ENCODE measurements around the gene RASAL2. TPM values are rescaled to one million over a fixed set of nuclear protein-coding genes. Genes with fewer than 3 reads are reported as not detected.

Gene RASAL2
- total RNA-seq, 5 donors from 2014 or later (not counting 1 experiment from before 2014, with no cell fraction given) = 0.05 to 0.19 (median 0.11) TPM; not detected in 1

DNA sequence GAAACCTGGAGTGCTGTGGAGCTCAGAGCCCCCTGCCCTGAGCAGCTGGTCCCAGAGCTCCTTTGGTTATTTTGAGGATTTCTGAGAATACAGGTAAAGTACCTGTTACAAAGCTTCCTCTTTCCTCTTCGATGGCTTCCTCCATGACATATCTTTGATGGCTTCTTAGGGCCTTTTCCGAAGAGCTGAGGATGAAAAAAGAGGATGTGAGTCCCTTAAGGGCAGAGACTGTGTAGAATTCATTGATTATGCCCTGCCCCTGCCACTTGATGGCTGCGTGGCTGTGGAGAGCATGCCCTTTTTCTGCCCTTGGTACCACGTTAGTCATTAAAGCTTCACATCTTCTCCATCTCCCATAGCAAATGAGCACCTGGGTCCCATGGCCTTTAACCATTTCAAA is 433.2 kb downstream of the RASAL2 start:
- Mint-ChIP-seq H3K4me1 (peaks cover 0 to under 1% (median under 1%) of the 10 kb centered on the region in 3 donors), H3K27me3 (no peaks in the 10 kb centered on the region), H3K9me3 (no peaks in the 10 kb centered on the region), H3K27ac (no peak overlapping the region), H3K4me3 (no peak overlapping the region), H3K36me3 (no peaks in the 10 kb centered on the region)
- CTCF ChIA-PET = interaction anchor here (0.6 to 2.0 kb wide), 4 partner anchors 35 to 752 kb away, joined by 3 to 9 read pairs (median 4); no protein-coding TSS in a partner anchor
- no peak overlapping the region for H3K4me3 ChIP-seq (ENCODE audit: control insufficient read depth in 1 of 2, extremely low read depth in 1 of 2, low read length in 1 of 2)
- H3K27ac ChIP-seq (ENCODE audit: low read length) = no peak overlapping the region
- DNase-seq = no peak
- H3K36me3 ChIP-seq (ENCODE audit: control insufficient read depth in 2 of 2, extremely low read depth in 1 of 2, insufficient read depth in 1 of 2, low read length in 1 of 2) = no peaks in the 10 kb centered on the region
- H3K9me3 ChIP-seq = no peaks in the 10 kb centered on the region
- no peak for ATAC-seq (replicated peaks in 1 of 4)
- peaks cover 0 to 3% of the 10 kb centered on the region in 2 experiments for H3K4me1 ChIP-seq (ENCODE audit: control insufficient read depth in 1 of 2, extremely low read depth in 1 of 2, insufficient read depth in 2 of 2, low read length in 2 of 2)
- peaks cover 0 to 2% of the 10 kb centered on the region in 2 experiments for H3K27me3 ChIP-seq (replicated peaks in 1 of 2; ENCODE audit: control insufficient read depth in 2 of 2, extremely low read depth in 1 of 2, insufficient read depth in 2 of 2, low read length in 1 of 2)
- 75% methylated on average over 2 of the region's 4 CpGs for WGBS (ENCODE audit: insufficient coverage)
- POLR2A ChIA-PET = no interaction called here

DNA sequence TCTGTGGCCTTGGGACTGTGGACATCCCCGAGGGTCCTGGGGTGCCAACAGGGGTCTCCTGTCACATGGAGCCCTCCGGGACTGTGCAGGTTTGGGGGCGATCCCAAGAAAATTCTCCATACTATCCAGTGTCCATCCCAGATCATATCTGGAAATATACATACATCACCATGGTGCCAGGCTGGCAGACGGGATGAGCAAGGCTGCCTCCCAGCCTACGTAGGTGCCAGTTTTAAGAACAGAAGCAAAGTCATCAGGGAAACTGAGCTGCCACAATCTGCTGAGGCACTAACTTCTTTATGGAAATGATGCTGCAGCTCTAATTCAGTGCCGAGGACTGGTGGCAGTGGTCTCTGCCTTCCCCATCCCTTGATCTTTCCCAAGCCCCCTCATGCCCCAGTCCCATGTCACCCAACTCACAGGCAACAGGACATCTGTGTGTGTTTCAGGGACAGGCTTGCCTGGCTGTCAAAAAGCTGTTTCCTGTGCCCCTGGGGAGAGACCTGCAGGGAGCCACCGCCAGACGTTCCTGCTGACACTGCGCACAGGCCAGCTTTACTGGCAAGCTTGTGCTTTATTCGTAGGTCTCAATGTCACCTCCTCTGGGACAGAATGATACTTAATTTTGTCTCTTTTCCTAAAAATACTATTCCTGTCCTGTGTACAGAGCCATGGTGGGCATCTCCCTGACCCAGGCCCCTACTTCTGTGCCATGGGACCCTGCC is 434.5 kb downstream of the RASAL2 start:
- no peak for DNase-seq
- no peak overlapping the region for H3K27ac ChIP-seq (ENCODE audit: low read length)
- no peak overlapping the region for H3K4me3 Mint-ChIP-seq
- H3K9me3 Mint-ChIP-seq = no peaks in the 10 kb centered on the region
- H3K4me1 ChIP-seq (ENCODE audit: control insufficient read depth in 1 of 2, extremely low read depth in 1 of 2, insufficient read depth in 2 of 2, low read length in 2 of 2) = peaks cover 0 to 7% of the 10 kb centered on the region in 2 experiments
- H3K27me3 Mint-ChIP-seq = peaks cover 0 to 2% of the 10 kb centered on the region in 2 donors
- no peaks in the 10 kb centered on the region for H3K36me3 ChIP-seq (ENCODE audit: control insufficient read depth in 2 of 2, extremely low read depth in 1 of 2, insufficient read depth in 1 of 2, low read length in 1 of 2)
- H3K9me3 ChIP-seq = no peaks in the 10 kb centered on the region
- H3K27me3 ChIP-seq (replicated peaks in 1 of 2; ENCODE audit: control insufficient read depth in 2 of 2, extremely low read depth in 1 of 2, insufficient read depth in 2 of 2, low read length in 1 of 2) = peaks cover 0 to 2% of the 10 kb centered on the region in 2 experiments
- CTCF ChIA-PET = interaction anchor here in 1 of 2 donors (2.0 kb wide), 1 partner anchor 474 kb away, joined by 5 read pairs; no protein-coding TSS in a partner anchor
- no peak overlapping the region for H3K27ac Mint-ChIP-seq
- peaks cover 0 to 4% (median 3%) of the 10 kb centered on the region in 3 donors for H3K4me1 Mint-ChIP-seq
- WGBS (ENCODE audit: insufficient coverage) = 85% methylated on average over 6 of the region's 10 CpGs
- POLR2A ChIA-PET = no interaction called here
- ATAC-seq (replicated peaks in 1 of 4) = no peak
- H3K4me3 ChIP-seq (ENCODE audit: control insufficient read depth in 1 of 2, extremely low read depth in 1 of 2, low read length in 1 of 2) = no peak overlapping the region
- H3K36me3 Mint-ChIP-seq = no peaks in the 10 kb centered on the region

DNA sequence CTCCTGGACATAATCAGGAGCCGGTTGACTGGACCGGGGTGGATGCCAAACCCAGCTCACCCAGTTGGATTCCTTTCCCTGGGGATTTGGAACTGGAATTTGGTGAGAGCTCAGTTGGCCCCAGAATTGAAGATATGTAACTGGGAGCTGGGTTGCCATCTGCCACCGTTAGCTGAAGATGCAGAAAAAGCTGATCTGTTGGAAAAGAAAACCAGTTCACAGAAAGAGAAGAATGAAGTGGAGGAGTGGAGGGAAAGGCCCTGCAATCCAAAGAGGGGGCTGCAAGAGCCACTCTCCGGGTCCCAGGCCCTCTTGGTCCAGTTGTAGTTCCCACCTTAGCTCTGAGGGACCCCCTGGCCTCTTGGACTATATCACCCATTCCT is 435.0 kb downstream of the RASAL2 start:
- Mint-ChIP-seq H3K4me3 (no peak overlapping the region), H3K27ac (no peak overlapping the region), H3K4me1 (peaks cover 0 to 4% (median 3%) of the 10 kb centered on the region in 3 donors), H3K27me3 (peaks cover 0 to 2% of the 10 kb centered on the region in 2 donors), H3K36me3 (no peaks in the 10 kb centered on the region), H3K9me3 (no peaks in the 10 kb centered on the region)
- DNase-seq = no peak
- Histone ChIP-seq H3K27me3 (replicated peaks in 1 of 2; ENCODE audit: control insufficient read depth in 2 of 2, extremely low read depth in 1 of 2, insufficient read depth in 2 of 2, low read length in 1 of 2) (peaks cover 0 to 2% of the 10 kb centered on the region in 2 experiments), H3K4me3 (ENCODE audit: control insufficient read depth in 1 of 2, extremely low read depth in 1 of 2, low read length in 1 of 2) (no peak overlapping the region), H3K4me1 (ENCODE audit: control insufficient read depth in 1 of 2, extremely low read depth in 1 of 2, insufficient read depth in 2 of 2, low read length in 2 of 2) (peaks cover 0 to 7% of the 10 kb centered on the region in 2 experiments), H3K27ac (ENCODE audit: low read length) (no peak overlapping the region), H3K9me3 (no peaks in the 10 kb centered on the region), H3K36me3 (ENCODE audit: control insufficient read depth in 2 of 2, extremely low read depth in 1 of 2, insufficient read depth in 1 of 2, low read length in 1 of 2) (no peaks in the 10 kb centered on the region)
- ChIA-PET POLR2A (no interaction called here), CTCF (interaction anchor here in 1 of 2 donors (2.0 kb wide), 1 partner anchor 473 kb away, joined by 5 read pairs; no protein-coding TSS in a partner anchor)
- WGBS (ENCODE audit: insufficient coverage) = 79% methylated on average over 3 of the region's 4 CpGs
- no peak for ATAC-seq (replicated peaks in 1 of 4)

DNA sequence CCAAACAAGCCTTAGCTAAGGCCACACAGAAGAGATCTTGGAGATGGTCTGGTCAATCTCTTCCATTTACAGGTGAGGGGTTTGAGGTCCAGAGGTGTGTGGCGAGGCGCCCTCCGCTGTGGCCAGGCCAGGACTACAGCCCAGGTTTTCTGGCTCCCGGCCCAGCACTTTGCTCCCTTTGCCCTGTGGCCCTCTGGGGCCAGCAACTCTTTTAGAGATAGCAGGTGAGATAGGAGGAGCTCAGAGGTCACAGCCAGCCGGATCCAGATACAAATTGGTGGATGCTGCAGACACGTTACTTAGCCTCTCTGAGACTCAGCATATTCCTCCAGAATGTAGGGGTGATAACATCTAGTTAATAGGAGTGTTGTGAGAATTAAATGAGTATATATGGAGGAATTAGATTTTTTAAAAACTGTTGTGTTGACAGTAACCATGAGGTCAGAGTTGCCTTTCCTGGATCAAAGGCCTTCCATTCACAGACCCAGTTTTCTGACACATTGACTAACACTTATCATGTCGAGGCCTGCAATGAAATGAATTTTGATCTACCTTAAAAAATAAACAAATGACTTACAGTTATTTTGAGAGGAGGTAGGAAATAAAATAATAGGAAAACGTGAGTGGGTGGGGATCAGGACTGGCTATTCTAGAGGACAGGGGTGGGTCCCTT is 435.6 kb downstream of the RASAL2 start:
- DNase-seq (no peak), ATAC-seq (replicated peaks in 1 of 4) (no peak)
- Histone ChIP-seq H3K9me3 (no peaks in the 10 kb centered on the region), H3K4me1 (ENCODE audit: control insufficient read depth in 1 of 2, extremely low read depth in 1 of 2, insufficient read depth in 2 of 2, low read length in 2 of 2) (peaks cover 0 to 7% of the 10 kb centered on the region in 2 experiments), H3K27me3 (replicated peaks in 1 of 2; ENCODE audit: control insufficient read depth in 2 of 2, extremely low read depth in 1 of 2, insufficient read depth in 2 of 2, low read length in 1 of 2) (peaks cover 0 to 2% of the 10 kb centered on the region in 2 experiments), H3K4me3 (ENCODE audit: control insufficient read depth in 1 of 2, extremely low read depth in 1 of 2, low read length in 1 of 2) (no peak overlapping the region), H3K36me3 (ENCODE audit: control insufficient read depth in 2 of 2, extremely low read depth in 1 of 2, insufficient read depth in 1 of 2, low read length in 1 of 2) (no peaks in the 10 kb centered on the region), H3K27ac (ENCODE audit: low read length) (no peak overlapping the region)
- Mint-ChIP-seq H3K4me1 (peaks cover 0 to 4% (median 3%) of the 10 kb centered on the region in 3 donors), H3K4me3 (no peak overlapping the region), H3K27ac (no peak overlapping the region), H3K27me3 (peaks cover 0 to 2% of the 10 kb centered on the region in 2 donors), H3K9me3 (no peaks in the 10 kb centered on the region), H3K36me3 (no peaks in the 10 kb centered on the region)
- POLR2A ChIA-PET = no interaction called here
- 100% methylated on average over 3 of the region's 8 CpGs for WGBS (ENCODE audit: insufficient coverage)
- CTCF ChIA-PET = interaction anchor here in 1 of 2 donors (2.0 to 4.3 kb wide), 2 partner anchors 473 kb away, joined by 5 to 21 read pairs; no protein-coding TSS in a partner anchor

DNA sequence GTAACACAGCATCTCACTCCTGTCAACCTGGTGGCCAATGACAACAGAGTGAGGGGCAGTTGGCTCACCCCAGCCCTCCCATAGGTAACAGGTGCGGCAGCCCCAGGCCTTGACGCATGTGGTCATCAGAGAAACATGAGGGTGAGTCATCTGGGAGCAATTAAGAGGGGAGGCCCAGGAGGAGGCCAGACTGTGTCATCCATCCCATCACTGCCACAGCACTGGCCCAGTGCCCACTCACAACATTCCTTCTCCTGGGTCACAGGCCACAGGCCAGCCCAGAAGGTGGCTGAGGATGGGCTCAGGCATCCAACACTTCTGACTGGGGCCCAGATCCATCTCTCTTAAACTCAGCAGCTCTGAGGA is 436.1 kb downstream of the RASAL2 start:
- H3K4me3 ChIP-seq (ENCODE audit: control insufficient read depth in 1 of 2, extremely low read depth in 1 of 2, low read length in 1 of 2) = no peak overlapping the region
- peaks cover 0 to 2% of the 10 kb centered on the region in 2 experiments for H3K27me3 ChIP-seq (replicated peaks in 1 of 2; ENCODE audit: control insufficient read depth in 2 of 2, extremely low read depth in 1 of 2, insufficient read depth in 2 of 2, low read length in 1 of 2)
- ChIA-PET CTCF (interaction anchor here in 1 of 2 donors (1.3 to 4.3 kb wide), 2 partner anchors 220 to 473 kb away, joined by 3 to 21 read pairs; no protein-coding TSS in a partner anchor), POLR2A (no interaction called here)
- ATAC-seq (replicated peaks in 1 of 4) = no peak
- H3K27ac ChIP-seq (ENCODE audit: low read length) = no peak overlapping the region
- no peaks in the 10 kb centered on the region for H3K36me3 Mint-ChIP-seq
- H3K27me3 Mint-ChIP-seq = peaks cover 0 to 2% of the 10 kb centered on the region in 2 donors
- H3K4me1 ChIP-seq (ENCODE audit: control insufficient read depth in 1 of 2, extremely low read depth in 1 of 2, insufficient read depth in 2 of 2, low read length in 2 of 2) = peaks cover 0 to 7% of the 10 kb centered on the region in 2 experiments
- H3K4me1 Mint-ChIP-seq = peaks cover 0 to 4% (median 3%) of the 10 kb centered on the region in 3 donors
- no peak for DNase-seq
- no peaks in the 10 kb centered on the region for H3K36me3 ChIP-seq (ENCODE audit: control insufficient read depth in 2 of 2, extremely low read depth in 1 of 2, insufficient read depth in 1 of 2, low read length in 1 of 2)
- WGBS (ENCODE audit: insufficient coverage) = no CpG with 5 or more reads among the region's 2 CpGs
- H3K9me3 Mint-ChIP-seq = no peaks in the 10 kb centered on the region
- H3K4me3 Mint-ChIP-seq = no peak overlapping the region
- no peaks in the 10 kb centered on the region for H3K9me3 ChIP-seq
- no peak overlapping the region for H3K27ac Mint-ChIP-seq

DNA sequence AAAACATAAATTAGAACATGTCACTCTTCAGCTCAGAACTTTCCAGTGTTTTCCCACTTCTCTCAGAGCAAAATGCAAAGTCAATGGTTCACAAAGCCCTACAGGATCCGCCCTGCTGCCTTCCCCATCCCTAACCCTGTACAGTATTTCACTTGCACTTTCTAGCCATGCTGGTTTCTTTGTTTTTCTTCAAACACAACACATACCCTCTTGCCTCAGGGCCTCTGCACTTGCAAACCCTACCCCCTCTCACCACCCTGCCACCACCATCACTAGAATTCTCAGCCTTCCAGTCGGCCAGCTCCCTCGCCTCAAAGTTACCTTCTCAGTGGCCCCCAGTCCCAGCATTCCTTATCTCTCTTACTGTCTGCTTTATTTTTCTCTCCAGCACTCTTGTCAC is 436.6 kb downstream of the RASAL2 start:
- POLR2A ChIA-PET = no interaction called here
- no peak overlapping the region for H3K27ac ChIP-seq (ENCODE audit: low read length)
- CTCF ChIA-PET = interaction anchor here in 1 of 2 donors (1.0 to 4.3 kb wide), 3 partner anchors 219 to 475 kb away, joined by 3 to 21 read pairs (median 3); no protein-coding TSS in a partner anchor
- Mint-ChIP-seq H3K27me3 (peaks cover 0 to 2% of the 10 kb centered on the region in 2 donors), H3K4me3 (no peak overlapping the region), H3K9me3 (no peaks in the 10 kb centered on the region), H3K36me3 (no peaks in the 10 kb centered on the region), H3K27ac (no peak overlapping the region), H3K4me1 (peaks cover 0 to 4% (median 3%) of the 10 kb centered on the region in 3 donors)
- no peak for DNase-seq
- no peaks in the 10 kb centered on the region for H3K9me3 ChIP-seq
- H3K4me3 ChIP-seq (ENCODE audit: control insufficient read depth in 1 of 2, extremely low read depth in 1 of 2, low read length in 1 of 2) = no peak overlapping the region
- H3K36me3 ChIP-seq (ENCODE audit: control insufficient read depth in 2 of 2, extremely low read depth in 1 of 2, insufficient read depth in 1 of 2, low read length in 1 of 2) = no peaks in the 10 kb centered on the region
- peaks cover 0 to 2% of the 10 kb centered on the region in 2 experiments for H3K27me3 ChIP-seq (replicated peaks in 1 of 2; ENCODE audit: control insufficient read depth in 2 of 2, extremely low read depth in 1 of 2, insufficient read depth in 2 of 2, low read length in 1 of 2)
- H3K4me1 ChIP-seq (ENCODE audit: control insufficient read depth in 1 of 2, extremely low read depth in 1 of 2, insufficient read depth in 2 of 2, low read length in 2 of 2) = peaks cover 0 to 7% of the 10 kb centered on the region in 2 experiments
- ATAC-seq (replicated peaks in 1 of 4) = no peak
- 82% methylated on average over 3 of the region's 3 CpGs for WGBS (ENCODE audit: insufficient coverage)

All from T-cell (primary cell).